GM18868 (cell line): ENCODE results near the gene SPOCD1.

Experiments
- ATAC-seq: cut with Tn5 transposase; IDR thresholded peaks from one replicate; pipeline ENCODE4 v1.9.1; 2021; ENCODE audit warnings: mild to moderate bottlenecking, moderate library complexity; ENCODE audit not compliant: unreplicated experiment

Gene SPOCD1

GRCh38 chr1:31758823-31759222, 57.0 kb downstream of the SPOCD1 start:
- no peak for ATAC-seq

- ATAC-seq, result no peak
Observed at GRCh38 chr1:31757989-31758388, 57.8 kb downstream of the SPOCD1 start.

GRCh38 chr1:31757204-31757679, 58.6 kb downstream of the SPOCD1 start:
- ATAC-seq, result no peak

GRCh38 chr1:31756578-31756977, 59.2 kb downstream of the SPOCD1 start:
- no peak for ATAC-seq

GRCh38 chr1:31755850-31756492, 59.9 kb downstream of the SPOCD1 start:
- ATAC-seq, result no peak

- ATAC-seq, result no peak
Observed at GRCh38 chr1:31755197-31755611, 60.6 kb downstream of the SPOCD1 start.

GRCh38 chr1:31754397-31754796, 61.4 kb downstream of the SPOCD1 start:
- ATAC-seq, result no peak

GRCh38 chr1:31753707-31754349, 62.0 kb downstream of the SPOCD1 start:
- ATAC-seq, result no peak

- ATAC-seq, result no peak
Observed at GRCh38 chr1:31752952-31753475, 62.8 kb downstream of the SPOCD1 start.

- ATAC-seq, result no peak
Observed at GRCh38 chr1:31752258-31752657, 63.6 kb downstream of the SPOCD1 start.

- no peak for ATAC-seq
Observed at GRCh38 chr1:31751822-31752241, 64.0 kb downstream of the SPOCD1 start.

- no peak for ATAC-seq
Observed at GRCh38 chr1:31750858-31751510, 64.8 kb downstream of the SPOCD1 start.

GRCh38 chr1:31749785-31750735, 65.8 kb downstream of the SPOCD1 start:
- ATAC-seq, result no peak

- no peak for ATAC-seq
Observed at GRCh38 chr1:31748365-31748764, 67.5 kb downstream of the SPOCD1 start.

GRCh38 chr1:31747304-31747703, 68.5 kb downstream of the SPOCD1 start:
- no peak for ATAC-seq

- ATAC-seq, result no peak
Observed at GRCh38 chr1:31746687-31747086, 69.1 kb downstream of the SPOCD1 start.

GRCh38 chr1:31745946-31746670, 69.7 kb downstream of the SPOCD1 start:
- no peak for ATAC-seq

- ATAC-seq, result no peak
Observed at GRCh38 chr1:31745096-31745945, 70.5 kb downstream of the SPOCD1 start.
